NK-92 treated with Interleukin-12 subunit alpha and Interleukin-12 subunit beta, amount 100 ng/mL, for 24 hours (cell line): ENCODE data around the gene TRAPPC12.
"Not testable (repeated sequence)": the region's sequence is repeated elsewhere in the genome, so short reads cannot be mapped to it uniquely, and the experiment has no call there.

ENCODE experiments used
- DNase-seq: peaks from one replicate; lab custom pipeline; 2025; lab: John Stamatoyannopoulos, UW

Gene TRAPPC12

DNA sequence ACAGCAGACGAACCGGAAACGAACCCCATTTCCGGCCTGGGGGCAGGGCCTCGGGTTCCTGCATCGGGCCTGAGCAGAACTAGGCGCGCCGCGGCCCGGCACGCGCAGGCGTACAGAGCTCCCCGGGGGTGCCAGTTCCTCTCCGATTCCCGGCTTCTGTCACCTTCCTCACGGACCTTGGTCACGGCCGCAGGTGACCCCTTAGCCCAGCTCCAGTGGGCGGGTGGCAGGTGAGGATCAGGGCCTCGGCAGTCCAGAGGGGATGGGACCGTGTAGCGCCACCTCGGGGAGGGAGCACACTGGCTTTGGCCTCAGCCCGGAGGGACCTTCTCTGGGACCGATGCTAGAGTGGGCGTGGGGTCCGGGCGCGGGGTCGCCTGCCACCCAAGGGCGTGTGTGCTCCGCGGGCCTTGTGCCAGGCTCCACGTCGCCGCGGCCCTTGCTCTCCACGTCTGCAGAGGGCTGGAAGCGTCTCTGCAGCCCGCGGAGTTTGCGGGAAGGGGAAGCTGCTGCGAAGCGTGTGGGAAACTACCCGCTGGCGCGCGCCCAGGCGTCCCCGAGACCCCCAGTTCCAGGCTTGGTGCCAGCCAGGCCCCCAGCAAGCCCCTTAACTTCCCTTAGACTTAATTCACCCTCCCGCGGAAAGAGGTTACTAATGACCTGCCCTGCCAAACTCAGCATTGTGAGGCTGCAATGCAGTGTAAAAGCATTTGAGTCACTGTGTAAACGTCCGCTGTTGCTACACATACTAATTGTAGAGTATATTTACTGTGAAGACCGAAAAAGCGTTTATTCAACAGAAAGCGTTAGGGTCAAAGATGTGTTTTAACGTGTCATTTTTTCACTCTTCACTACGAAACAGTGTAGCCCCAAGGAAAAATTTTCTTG is at the start of gene TRAPPC12:
TRAPPC12 (plus strand) TSS at position 48 of the 888 bp plus-strand sequence. CDS start 7,930 bp downstream, outside the sequence.
- DNase-seq, result peak; percentile 86

- no peak for DNase-seq
Measured at GRCh38 chr2:3332133-3332532, 47.4 kb upstream of the TRAPPC12 start.

DNA sequence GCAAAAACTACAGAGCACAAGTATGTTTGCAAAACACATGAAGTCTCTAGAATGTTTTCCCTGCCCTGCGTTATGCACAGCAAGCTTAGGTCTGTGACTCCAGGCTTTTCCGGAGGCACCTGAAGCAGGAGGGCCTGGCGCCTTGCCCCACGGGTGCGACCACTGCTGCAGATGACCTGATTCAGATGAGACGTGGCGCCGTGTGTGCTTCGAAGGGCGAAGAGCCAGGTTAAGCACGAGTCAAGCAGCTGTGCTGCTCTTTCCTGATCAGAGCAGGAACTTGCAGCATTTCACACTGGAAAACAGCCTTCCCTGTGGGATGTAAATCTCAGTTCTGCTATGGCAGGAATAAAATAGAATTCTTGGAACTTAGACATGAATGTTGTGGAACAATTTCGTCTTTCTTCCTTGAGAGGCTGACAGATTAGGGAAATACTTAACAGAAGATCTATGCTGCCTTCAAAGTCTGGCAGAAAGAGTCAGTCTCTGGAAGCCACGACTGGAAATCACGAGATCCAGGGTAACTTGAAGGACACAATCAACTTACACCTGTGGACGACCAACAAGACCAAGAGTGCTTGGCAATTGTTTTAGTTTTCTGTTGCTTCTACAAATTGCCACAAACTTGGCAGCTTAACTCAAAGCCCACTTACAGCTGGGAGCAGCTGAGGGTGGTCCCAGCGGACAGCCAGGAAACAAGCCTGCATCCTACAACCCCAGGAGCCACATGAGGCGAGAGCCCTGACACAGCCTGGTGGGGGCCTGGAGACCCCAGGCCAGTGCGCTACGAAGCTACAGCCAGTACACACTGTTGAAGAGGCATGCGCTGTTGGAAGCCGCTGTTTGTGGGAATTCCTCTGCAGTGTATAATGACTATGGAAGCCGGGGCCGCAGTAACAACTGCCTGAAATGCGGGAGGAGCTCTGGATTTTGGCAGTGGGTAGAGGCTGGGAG is 44.8 kb upstream of the TRAPPC12 start:
- no peak for DNase-seq

DNA sequence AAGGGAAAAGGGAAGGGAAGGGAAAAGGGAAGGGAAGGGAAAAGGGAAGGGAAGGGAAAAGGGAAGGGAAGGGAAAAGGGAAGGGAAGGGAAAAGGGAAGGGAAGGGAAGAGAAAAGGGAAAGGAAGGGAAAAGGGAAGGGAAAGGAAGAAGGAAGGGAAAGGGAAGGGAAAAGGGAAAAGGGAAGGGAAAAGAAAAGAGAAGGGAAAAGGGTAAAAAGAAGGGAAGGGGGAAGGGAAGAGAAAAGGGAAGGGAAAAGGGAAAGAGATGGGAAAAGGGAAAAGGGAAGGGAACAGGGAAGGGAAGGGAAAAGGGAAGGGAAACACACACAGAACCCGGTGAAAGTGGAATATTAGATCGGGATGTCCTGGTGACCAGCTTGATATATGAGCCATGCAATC is 42.6 kb upstream of the TRAPPC12 start:
- no peak for DNase-seq

DNA sequence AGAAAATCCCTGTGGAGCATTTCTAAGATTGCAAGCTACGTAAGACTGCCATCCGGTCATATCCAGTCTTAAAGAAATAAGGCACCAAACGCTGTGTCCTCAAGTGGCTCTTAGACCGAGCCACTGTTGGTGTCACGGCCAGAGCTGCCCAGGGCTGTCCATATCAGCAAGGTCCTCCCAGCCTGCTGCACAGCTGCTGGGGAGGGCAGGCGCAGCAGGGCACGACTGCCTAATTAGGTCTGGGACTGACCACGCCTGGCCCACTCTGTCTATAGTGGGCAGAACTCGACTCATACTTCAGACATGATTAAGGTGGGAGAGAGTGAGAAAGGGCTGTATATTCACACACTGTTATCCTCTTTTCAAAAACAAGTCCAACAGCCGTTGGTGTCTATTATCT is 41.2 kb upstream of the TRAPPC12 start:
- no peak for DNase-seq

- no peak for DNase-seq
Measured at GRCh38 chr2:3340144-3340543, 39.4 kb upstream of the TRAPPC12 start.

DNA sequence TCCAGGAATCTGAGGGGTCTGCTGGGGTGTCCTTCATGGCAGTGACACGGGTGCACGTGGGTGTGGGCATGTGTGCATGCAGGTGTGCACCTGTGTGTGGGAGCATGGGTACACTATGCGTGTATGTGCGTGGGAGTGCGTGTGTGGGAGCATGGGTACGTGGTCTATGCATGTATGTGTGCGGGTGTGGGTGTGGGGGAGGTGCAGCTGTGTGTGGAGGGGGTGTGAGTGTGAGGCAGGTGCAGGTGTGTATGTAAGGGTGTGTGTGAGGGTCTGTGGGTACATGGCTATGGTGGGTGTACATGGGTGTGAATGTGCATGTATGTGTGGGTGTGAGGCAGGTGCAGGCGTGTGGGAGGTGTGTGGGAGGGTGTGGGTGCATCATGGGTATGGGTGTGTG is 38.2 kb upstream of the TRAPPC12 start:
- DNase-seq, result no peak

GRCh38 chr2:3342324-3342723 is 37.2 kb upstream of the TRAPPC12 start:
- DNase-seq, result no peak

DNA sequence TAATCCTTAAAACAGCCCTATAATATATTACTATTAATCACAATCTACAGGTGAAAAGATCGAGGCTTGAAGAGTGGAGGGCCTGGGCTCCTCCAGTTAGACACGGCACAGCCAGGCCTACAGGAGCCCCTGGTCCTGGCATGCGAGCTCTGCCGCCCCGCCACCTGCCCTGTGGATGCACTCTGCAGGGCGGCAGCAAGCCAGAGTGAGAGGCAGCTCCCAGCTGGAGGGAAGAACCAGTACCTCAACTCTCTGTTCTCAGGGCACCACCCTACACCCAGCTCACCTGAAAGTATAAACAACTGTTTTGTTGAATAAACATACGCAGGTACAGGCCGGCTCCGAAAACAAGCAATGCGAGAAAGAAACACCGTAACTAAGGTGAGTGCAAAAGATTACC is 36.5 kb upstream of the TRAPPC12 start:
- no peak for DNase-seq

GRCh38 chr2:3344897-3345296 is 34.6 kb upstream of the TRAPPC12 start:
- DNase-seq, result no peak

GRCh38 chr2:3345621-3346020 is 33.9 kb upstream of the TRAPPC12 start:
- no peak for DNase-seq

DNA sequence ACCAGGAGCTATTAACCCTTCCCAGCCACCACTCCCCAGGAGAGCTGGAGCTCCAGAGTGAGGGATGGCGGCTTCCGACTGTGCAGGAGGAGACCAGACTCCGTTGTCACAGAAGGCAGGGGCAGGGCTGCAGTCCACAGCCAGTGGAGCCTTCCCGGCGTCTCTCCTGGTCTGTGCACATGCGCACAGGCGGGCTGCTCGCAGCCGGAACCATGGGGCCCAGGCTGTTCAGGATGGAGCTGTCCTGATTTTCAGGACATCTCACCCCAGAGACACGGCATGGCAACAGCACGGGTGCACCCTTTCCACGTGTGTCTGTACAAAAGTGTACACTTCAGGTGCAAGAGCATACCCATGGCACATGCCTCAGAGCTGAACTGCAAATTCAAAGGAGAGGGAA is 30.7 kb upstream of the TRAPPC12 start:
- no peak for DNase-seq

- no peak for DNase-seq
Measured at GRCh38 chr2:3349211-3349693, 30.2 kb upstream of the TRAPPC12 start.

- no peak for DNase-seq
Measured at GRCh38 chr2:3354986-3355385, 24.5 kb upstream of the TRAPPC12 start.

GRCh38 chr2:3355951-3356569 is 23.4 kb upstream of the TRAPPC12 start:
- no peak for DNase-seq

GRCh38 chr2:3356799-3357198 is 22.7 kb upstream of the TRAPPC12 start:
- DNase-seq, result no peak

DNA sequence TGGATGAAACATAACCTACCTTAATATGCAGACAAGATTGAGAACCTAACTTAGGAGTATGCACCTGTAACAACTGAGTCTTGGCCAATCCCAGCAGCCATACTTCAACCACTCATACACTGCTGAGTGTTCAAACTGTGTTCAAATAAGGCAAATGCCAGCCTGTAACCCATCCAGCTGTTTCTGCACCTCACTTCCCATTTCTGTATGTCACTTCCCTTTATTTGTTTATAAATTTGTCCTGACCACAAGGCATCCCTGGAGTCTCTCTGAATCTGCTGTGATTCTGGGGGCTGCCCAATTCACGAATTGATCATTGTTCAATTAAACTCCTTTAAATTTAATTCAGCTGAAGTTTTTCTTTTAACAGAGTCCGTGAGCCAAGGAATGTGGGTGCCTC is 22.0 kb upstream of the TRAPPC12 start:
- not testable (repeated sequence) for DNase-seq

- DNase-seq, result no peak
Measured at GRCh38 chr2:3357926-3358325, 21.6 kb upstream of the TRAPPC12 start.

DNA sequence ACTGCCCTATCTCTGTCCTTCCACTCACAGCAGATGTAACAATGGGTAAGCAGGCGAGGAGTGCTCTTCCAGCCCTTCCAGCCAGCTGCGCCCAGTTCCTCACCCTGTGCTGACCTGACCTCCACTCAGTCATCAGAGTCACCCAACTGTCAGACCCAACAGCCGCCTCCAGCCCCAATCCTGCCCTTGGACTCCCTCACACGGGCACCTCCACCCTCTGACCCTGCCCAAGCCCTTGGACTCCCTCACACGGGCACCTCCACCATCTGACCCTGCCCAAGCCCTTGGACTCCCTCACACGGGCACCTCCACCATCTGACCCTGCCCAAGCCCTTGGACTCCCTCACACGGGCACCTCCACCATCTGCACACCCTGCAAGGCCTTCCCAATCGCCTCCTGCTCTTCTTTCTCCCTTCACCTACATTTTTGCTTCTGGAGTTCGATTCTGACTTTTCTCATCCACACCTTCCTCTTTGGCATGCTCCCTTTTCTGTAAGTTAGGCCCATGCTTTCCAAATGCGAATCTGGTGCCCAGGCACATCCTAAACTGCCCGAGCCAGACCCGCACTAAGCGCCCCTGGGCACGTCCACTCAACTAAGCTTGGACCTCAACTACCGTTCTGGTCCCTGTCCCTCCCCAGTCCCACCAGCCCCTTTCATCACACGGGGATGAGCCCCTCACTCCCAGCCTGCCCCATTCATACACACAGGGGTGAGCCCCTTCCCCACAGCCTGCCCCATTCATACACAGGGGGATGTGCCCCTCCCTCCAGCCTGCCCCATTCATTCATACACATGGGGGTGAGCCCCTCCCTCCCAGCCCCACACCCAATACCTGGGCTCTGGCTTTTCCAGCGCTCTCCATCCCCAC is 17.7 kb upstream of the TRAPPC12 start:
- DNase-seq, result no peak

DNA sequence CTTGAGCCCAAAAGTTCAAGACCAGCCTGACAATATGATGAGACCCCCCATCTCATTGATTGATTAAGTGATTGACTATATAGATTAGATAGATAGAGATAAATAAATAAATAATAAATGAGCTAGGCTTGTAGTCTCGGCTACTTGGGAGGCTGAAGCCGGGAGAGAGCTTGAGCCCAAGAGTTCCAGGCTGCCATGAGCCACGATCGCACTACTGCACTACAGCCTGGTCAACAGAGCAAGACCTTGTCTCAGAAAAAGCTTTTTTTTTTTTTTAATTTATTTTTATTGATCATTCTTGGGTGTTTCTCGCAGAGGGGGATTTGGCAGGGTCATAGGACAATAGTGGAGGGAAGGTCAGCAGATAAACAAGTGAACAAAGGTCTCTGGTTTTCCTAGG is 14.3 kb upstream of the TRAPPC12 start:
- DNase-seq, result no peak

DNA sequence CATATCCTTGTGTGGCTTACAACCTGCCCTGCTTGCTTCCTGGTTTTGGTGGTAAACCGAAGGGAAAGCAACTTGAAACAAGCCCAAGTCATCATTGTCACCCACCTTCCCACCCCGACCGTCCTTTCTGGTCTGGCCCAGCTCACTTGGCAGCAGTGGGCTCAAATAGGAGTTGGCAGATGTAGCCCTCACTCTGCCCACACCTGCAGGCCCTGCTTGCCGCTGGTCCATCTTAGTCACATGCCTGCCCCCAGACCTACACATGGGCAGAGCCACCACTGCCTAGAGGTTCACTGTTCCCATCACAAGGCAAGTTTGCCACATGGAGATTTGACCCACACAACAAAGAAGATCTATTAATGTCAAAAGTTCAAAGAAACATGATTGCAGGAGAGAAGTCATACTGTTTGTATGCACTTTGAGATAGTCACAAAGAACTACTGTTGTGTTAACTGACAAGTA is 11.2 kb upstream of the TRAPPC12 start:
- no peak for DNase-seq
